Stimulated activated CD8-positive, alpha-beta memory T cell treated with anti-CD3 and anti-CD28 coated beads, Interleukin-7, amount 100 ng/mL, for 24 hours (primary cell): ENCODE measurements around the gene MAK.
"Not testable (repeated sequence)": the region's sequence is repeated elsewhere in the genome, so short reads cannot be mapped to it uniquely, and the experiment has no call there.

Source experiments
- DNase-seq: peaks from one replicate; pipeline ENCODE4 v3.0.0-alpha.2; 2020; ENCODE audit warnings: low read depth

MAK gene

DNA sequence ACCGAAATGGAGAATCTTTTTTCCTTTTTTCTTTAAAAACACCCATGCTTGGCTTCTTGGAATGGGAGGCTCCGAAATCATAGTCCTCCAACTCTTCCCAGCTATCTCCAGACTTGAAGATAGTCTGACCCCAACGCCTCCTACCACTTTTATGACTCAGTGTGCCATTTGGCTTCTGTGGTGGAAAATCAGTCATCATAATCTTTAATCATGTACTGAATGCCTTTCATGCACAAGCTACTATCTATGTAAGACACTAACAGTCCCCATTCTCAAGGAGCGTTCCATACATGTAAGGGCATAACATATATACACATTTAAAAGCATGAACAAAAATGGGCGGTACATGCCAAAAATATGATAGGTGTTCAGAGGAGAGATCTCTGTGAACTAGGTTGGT is 46.7 kb downstream of the MAK start:
- no peak for DNase-seq

DNA sequence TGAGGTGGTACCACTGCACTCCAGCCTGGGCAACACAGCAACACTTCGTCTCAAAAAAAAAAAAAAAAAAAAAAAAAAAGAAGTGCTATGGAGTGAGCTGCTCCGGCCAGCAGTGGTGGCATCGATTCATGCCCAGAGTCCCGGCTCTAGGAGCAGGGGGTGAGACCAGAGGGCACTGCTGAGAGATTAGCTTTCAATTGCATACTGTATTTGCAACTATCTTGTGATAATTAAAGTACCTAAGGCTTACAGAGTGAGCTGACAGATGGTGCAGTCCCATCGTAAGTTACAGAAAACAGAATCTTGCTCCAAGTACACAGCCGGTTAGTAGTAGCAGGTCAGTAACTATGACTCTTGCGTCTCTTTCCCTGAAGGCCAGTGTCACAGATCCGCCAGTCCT is 59.3 kb downstream of the MAK start:
- DNase-seq: no peak

DNA sequence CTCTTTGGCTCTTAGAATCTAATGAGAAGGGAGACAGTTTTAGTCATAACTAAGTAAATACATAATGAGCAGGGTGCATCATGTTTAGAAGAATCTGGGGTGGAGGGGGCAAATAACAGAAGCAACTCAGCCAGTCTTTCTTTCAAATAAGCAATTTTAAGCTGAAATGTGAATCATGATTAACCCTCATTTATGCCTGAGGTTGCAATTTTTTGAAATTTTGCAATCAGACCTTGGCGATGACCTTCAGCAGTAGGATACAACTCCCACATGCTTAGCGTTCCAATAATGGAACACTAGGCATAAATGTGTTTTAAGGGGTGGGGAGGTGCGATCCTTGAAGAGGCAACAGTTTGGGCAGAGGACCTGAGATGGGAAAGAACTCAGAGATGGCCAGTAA is 60.1 kb downstream of the MAK start:
- no peak for DNase-seq

DNA sequence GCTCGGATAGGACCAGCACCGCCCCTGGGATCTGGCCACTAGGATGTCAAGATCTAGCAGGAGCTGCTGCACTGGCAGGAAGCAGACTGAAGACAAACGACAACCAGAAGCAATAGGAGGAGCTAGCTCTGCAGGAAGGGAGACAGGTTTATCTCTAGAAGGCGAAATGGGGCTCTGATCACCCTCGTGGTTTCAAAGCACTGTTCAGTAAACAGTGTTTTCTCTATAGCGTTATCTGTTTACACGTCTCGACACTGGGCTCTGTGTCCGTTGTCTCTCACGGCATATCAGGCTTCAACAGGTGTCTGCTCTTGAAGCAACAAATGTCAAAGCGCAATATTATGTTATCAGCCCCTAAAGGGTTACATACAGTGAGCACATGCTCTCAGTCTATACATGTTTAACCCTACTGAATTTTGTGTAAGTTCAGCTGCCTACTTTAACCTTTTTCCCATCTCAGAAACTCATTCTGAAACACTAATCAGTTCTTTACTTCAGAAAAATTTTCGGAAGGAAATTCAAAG is 66.9 kb downstream of the MAK start:
- no peak for DNase-seq

DNA sequence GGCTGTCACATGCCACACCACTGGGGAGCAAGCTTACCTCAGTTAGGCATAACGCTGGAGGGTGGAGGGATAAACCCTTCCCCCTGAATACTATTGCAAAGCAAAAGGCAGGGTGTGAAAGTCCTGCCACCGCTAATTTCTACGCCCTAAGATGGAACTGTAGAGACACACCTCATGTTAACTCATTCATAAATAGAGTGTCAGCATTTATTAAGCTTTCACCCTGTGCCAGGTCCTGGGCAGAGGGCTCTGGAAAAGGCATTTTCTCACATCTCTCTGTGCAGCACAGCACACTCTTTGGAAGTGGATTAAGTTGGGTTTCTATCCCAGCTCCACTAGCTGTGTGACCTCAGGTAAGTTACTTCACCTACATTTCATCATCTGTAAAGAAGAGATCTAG is 68.9 kb downstream of the MAK start:
- no peak for DNase-seq

DNA sequence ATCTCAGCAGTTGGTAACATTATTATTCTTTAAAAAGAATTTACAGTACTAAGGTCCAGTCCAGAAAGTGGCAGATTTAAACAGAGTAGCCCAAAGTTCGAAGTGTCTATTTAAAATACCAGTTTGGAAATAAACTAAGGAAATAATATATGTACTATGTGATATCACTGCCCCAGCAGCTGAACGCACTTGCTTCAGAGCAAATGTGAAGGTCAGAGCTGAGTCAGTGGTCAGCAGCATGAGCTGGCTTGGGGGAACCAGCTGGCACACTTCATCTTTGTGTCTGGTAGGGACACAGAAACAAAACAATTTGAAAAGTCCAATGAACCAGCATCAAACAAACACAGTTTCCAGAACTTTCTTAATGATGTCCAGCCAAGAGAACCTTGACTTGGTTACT is 75.3 kb downstream of the MAK start:
- DNase-seq: no peak

DNA sequence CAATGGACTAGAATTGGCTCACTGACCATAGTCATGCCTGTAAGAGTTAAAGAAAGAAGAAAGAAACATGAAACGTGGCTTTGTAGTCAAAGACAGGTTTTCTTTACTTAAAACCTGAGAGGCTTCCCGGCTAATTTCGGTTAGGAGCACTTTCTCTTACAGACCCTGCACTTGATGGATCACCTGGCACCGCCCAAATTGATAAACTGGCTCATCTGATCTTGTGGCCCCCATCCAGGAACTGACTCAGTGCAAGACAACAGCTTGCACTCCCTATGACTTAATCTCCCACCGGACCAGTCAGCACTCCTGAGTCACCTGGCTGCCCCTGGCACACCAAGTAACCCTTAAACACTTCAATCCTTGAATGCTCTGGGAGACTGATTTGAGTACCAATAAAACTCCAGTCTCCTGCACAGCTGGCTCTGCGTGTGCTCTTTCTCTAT is 78.4 kb downstream of the MAK start:
- DNase-seq: no peak

DNA sequence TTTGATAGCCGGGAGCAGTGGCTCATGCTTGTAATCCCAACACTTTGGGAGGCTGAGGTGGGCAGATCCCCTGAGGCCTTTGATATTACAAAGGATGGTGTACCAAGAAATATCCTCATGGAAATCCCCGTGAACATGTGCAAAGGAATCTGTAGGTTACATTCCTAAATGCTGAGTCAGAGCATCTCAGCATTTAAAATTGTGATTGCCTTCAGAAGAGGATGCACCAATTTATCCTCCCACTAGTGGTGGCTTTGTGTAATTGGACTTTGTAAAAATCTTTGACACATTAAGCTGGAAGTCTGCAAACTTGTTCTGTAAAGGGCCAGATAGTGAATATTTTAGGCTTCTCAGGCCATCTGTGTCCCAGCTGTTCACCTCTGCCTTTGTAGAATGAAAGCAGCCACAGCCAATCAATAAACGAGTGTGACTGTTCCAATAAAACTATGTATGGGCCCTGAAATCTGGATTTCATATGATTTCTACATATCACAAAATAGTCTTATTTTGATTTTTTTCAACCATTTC is 79.0 kb downstream of the MAK start:
- DNase-seq: no peak

DNA sequence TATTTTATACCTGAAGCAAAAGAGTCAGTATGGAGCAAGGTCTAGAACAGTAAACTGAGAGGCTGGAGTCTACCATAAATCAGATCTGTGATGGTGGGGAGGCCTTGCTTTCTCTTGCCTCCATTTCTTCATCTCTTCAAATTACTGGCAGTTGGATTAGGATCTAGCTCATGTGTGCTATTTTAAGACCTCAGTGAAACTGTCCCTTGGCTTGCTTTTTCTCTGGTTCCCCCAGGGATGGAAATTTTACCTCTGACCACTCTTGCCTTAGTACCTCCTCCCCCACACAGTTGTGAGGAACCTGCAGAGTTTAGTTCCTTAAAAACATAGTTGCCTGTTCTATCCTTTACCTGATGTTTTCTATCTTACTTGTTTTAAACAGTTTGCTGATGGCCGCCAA is 82.3 kb downstream of the MAK start:
- DNase-seq: no peak

DNA sequence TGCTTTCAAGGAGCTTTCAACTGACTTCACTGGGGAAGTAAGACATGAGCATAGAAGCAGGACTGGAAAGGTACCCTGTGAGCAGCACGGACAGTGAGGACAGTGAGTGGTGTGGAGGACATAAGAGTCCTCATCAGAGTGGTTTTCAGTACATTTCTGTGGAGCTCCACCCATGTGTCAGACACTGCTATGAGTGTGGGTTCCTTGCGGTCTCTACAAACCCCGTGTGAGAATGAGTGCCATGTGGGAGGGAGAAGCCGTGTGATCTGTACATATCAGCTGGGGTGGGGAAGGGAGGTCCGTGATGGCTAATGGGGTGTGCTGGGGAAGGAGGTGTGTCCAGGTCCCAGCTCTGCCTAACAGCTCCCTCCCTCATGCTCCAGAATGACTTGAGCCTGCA is 86.6 kb downstream of the MAK start:
- not testable (repeated sequence) for DNase-seq

DNA sequence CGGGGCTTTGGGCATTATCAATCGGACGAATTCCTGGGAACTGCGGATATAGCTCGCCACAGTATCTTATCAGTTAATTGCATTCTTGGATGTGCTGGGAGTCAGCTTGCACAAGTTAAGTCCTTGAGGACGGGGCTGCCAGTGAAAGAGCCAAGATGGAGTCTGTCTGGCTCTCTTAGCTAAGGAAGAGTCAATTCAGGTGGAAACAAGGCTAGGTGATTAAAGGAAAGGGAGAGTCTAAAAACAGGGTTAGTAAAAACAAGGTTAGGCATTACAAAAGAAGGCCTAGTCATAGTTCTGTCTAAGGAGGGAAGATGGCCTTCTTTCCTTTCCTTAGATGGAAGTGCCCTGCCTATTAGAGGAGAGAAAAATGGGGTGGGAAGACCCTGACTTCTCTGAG is 87.8 kb downstream of the MAK start:
- DNase-seq: not testable (repeated sequence)

DNA sequence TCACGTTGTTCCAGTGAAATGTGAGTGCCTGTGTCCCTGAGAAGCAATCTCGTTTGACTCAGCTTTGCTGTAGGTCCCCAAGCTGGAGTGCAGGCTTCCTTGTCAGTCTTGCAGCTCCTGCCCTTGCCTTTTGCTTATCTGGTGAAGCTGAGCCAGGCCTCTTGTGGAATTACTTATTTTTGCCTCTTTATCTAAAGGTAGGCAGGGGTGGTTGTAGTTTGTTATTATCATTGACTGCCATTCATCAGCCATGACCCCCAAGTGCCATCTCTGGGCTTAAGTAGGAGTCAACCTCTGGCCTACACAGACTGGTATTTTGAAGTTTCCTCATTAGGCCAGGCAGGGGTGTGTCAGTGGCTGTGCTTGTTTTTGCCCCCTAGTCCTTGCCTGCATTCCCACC is 88.6 kb downstream of the MAK start:
- DNase-seq: no peak

DNA sequence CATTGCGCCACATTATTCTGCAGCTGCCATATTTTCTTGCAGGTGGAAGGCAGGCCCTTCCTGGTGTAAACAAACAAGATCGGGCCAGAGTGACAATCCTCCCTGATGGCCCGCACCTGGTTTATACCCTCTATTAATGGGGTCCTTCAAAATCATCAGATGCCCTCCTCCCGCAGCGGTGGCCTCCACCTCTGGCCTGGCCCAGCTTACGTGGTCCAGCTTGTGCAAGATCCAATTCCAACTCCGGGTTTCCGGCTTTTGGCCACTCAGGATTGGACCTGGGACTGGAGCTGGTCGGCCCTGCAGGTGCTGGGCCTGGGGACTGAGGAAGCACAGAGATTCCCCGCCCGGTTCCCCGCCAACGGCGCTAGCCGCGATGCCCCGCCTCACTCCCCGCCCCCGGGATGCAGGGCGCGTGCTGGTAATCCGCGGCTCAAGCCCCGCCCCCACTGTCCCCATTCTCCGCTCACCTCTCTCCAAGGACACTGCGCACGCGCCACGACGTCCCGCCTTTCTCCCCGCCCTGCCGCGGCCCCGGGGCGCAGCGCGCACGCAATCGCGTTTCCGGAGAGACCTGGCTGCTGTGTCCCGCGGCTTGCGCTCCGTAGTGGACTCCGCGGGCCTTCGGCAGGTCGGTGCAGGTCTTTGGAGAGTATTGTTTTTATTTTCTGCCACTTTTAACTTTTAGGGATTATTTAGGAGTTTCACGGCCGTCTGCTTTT is 90.9 kb downstream of the MAK start, which contains the start of gene TMEM14B:
TSS of gene TMEM14B (plus strand) at position 555 of the 722 bp plus-strand sequence. CDS start 1,441 bp downstream, outside the sequence.
- DNase-seq: peak; percentile 99

DNA sequence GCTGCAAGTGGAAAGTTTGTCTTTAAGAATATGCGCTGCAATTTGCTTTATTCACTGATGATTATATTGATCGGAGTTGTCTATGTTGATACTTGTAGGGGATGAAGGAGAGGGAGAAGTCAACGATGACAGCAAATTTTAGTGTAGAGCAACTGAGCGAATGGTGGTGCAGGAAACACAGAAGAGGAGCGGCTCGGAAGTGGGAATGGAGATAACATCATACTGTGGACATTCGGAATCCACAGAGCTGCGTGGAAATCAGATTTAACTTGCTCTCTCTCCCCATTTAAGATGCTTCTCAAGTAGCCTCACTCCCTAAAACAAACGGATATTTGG is 91.5 kb downstream of the MAK start:
- no peak for DNase-seq

DNA sequence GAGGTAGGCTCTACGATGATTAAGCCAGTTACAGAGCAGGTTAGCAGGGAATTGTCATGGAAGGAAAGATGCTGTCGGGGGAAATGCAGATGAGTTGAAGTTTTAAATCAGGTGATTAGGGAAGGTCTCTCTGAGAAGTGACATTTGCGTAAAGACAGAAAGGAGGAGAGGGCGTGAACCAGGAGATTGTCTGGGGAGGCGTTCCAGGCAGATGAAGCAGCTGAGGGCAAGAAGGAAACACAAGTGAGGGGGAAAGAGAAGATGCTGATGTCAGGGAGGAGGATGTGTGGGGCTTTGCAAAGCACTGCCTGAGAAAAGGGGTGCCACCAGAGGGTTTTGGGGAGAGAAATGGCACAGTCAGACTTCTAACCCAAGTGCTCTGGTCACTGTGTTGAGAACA is 93.2 kb downstream of the MAK start:
- DNase-seq: no peak

DNA sequence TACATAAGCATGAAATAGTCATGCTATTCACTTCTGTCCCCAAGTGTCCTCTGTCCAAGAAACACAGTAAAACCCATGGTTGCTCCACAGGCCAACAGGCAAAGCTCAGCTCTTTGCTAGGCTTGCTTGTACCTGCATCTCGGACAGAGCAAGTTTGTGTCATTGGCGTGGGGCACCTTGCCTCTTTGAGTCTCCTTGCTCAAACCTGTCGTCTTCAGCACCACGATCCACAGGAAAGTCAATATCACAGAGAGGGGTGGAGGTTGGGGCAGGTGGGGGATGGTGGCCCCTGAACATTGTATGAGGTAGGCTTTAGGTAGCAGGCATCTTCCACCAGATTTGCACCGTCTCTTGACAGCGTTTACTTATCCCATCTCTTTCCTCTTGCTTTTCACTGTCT is 94.8 kb downstream of the MAK start:
- DNase-seq: no peak

DNA sequence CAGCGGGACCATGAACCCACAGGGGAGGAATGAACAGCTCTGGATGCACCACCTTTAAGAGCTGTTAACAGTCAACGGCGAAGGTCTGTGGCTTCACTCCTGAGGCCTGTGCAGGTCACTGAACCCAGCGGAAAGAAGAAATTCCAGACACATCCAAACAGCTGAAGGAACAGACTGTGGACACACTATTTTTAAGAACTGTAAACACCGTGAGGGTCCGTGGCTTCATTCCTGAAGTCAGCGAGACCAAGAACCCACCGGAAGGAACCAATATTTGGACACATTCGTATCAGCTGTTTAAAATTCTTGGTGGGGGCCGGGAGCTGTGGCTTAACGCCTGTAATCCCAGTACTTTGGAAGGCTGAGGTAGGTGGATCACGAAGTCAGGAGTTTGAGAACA is 96.1 kb downstream of the MAK start:
- DNase-seq: no peak

DNA sequence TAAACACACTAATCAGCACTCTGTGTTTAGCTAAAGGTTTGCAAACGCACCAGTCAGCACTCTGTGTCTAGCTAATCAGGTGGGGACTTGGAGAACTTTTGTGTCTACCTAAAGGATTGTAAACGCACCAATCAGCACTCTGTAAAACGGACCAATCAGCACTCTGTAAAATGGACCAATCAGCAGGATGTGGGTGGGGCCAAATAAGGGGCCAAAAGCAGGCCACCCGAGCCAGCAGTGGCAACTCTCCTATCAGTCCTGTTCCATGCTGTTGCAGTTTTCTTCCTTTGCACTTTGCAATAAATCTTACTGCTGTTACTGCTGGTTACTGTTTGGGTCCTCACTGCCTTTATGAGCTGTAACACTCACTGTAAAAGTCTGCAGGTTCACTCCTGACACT is 96.7 kb downstream of the MAK start:
- DNase-seq: not testable (repeated sequence)

DNA sequence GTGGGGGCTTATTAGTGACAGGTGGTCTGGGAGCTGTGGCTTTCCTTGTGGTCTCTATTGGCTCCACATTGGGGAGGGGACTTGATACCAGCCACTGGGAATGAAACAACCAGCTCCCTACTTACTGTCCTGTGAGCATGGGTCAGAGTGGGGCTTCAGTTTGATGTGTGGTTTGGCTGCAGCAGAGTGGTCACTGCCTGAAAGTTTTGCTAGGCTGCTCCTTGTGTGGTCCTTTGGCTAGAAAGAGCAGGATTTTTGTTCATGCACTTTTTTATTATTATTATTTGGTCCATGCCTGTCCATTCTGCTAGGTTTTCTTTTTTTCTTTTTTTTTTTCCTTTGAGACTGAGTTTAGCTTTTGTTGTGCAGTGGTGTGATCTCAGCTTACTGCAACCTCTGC is 98.3 kb downstream of the MAK start:
- no peak for DNase-seq

DNA sequence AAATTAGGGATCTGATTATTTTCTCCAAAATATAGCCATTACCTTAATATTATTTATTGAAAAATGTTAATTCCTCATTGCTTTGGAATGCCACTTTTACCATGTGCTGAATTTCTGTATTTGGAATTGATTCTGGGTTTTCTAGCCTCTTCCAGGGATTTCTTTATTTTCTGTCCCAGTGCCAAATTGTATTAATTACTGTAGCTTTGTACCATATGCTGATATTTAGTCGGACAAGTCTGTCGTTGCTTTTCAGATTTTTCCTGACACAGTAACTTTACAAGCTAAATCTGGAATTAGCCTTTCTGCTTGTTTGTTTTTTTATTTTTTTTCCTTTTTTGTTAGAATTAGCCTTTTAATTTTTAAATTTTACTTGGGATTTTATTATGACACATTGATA is 101.6 kb downstream of the MAK start:
- DNase-seq: no peak

DNA sequence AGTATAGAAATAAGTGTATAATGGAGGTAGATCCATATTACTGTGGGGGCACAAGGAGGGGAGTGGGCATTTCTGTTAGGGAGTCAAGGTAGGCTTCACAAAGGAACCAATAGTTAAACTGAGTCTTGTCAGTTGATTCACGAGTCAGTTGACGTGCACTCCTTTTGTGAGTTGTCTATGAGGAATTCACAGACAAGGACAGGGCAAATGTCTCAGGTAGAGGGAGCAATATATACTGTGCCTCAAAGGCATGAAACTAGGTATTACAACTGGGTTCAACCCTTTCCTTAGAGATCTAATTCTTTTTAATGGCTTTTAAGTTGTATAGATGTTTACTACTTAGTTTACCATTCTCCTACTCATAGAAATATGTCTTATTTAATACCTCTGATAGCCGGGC is 104.5 kb downstream of the MAK start:
- no peak for DNase-seq

DNA sequence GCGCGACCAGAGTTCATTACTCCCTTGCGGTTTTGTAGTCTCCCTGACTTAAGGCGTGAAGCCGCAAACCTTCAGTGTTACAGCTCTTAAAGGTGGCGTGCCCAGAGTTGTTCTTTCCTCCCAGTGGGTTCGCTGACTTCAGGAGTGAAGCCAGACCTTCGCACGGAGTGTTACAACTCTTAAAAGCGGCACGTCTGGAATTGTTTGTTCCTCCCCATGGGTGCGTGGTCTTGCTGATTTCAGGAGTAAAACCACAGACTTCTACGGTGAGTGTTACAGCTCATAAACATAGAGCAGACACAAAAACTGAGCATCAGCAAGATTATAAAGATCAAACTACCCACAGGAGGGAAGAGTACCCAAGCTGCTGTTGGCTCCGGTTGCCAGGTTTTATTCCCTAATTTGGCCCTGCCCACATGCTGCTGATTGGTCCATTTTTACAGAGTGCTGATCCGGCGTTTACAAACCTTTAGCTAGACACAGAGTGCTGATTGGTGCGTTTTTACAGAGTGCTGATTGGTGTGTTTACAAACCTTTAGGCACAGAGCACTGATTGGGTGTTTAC is 105.1 kb downstream of the MAK start:
- no peak for DNase-seq

DNA sequence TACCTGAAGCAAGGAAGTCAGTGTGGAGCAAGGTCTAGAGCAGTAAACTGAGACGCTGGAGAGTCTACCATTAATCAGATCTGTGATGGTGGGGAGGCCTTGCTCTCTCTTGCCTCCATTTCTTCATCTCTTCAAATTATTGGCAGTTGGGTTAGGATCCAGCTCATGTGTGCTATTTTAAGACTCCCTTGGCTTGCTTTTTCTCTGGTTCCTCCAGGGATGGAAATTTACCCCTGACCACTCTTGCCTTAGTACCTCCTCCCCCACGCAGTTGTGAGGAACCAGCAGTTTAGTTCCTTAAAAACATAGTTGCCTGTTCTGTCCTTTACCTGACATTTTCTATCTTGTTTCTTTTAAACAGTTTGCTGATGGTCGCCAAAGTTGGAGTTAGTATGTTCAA is 108.1 kb downstream of the MAK start:
- DNase-seq: no peak

DNA sequence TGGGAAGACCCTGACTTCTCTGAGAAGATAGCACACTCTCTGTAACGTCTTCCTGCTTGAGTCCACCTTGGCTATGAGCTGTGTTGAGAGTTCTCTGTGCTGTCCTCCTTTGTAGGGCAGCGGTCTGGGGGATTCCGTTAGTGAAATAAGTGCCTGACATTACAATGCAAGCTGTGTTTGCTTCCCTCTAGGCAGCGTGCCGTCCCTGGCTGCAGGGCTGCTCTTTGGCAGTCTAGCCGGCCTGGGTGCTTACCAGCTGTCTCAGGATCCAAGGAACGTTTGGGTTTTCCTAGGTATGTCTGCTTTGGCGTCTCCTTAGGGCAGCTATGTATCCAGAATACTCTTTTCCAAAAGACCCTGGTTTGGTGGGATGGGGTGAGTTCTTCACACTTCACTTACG is 112.6 kb downstream of the MAK start:
- DNase-seq: no peak
